SU-DHL-6 (cell line): ENCODE measurements around the gene NR2F1-AS1.

ENCODE experiments used
- CTCF ChIP-seq: fragments of 200-600 bp; sonication (generic); IDR thresholded peaks from one replicate; pipeline ENCODE4 v1.5.1; 2017; ENCODE audit warnings: antibody characterized with exemption, mild to moderate bottlenecking, low read length, moderate library complexity; ENCODE audit not compliant: insufficient read depth, poor library complexity, severe bottlenecking
- EZH2phosphoT487 ChIP-seq: fragments of 200-600 bp; sonication (generic), shearing (Covaris generic); conservative IDR thresholded peaks from 2 replicates; pipeline ENCODE4 v1.6.1; 2018; ENCODE audit warnings: mild to moderate bottlenecking, antibody characterized with exemption, low read length, moderate library complexity, mixed read lengths

- no peak for TF ChIP-seq CTCF
- no peak for TF ChIP-seq EZH2phosphoT487
These were observed 150.9 kb downstream of the NR2F1-AS1 start for GRCh38 chr5:93430118-93430517.
